Measurements from ENCODE around the gene ACBD5.
"Not testable (repeated sequence)": the region's sequence is repeated elsewhere in the genome, so short reads cannot be mapped to it uniquely, and the experiment has no call there.

The ACBD5 gene

GRCh38 chr10:27157150-27157549 is 83.4 kb downstream of the ACBD5 start:
- no peak overlapping the region for H3K4me3 ChIP-seq (ENCODE audit: low read depth, low read length)
- no peak for DNase-seq (ENCODE audit: low read depth)

GRCh38 chr10:27156566-27156965 is 84.0 kb downstream of the ACBD5 start:
- peak overlapping the region; percentile 82 for H3K4me3 ChIP-seq (ENCODE audit: low read depth, low read length)
- DNase-seq (ENCODE audit: low read depth): not testable (repeated sequence)

- peak within 1 kb of the TSS; percentile 82 for H3K4me3 ChIP-seq (ENCODE audit: low read depth, low read length)
- peak; percentile 88 for DNase-seq (ENCODE audit: low read depth)
These were observed 85.4 kb downstream of the ACBD5 start, which contains the start of gene MASTL for GRCh38 chr10:27155066-27155754. MASTL (plus strand) TSS chr10:27155352; CDS start chr10:27155427, 75 bp downstream.

- no peak for DNase-seq (ENCODE audit: low read depth)
- H3K4me3 ChIP-seq (ENCODE audit: low read depth, low read length): peak overlapping the region; percentile 82
These were observed 86.8 kb downstream of the ACBD5 start for GRCh38 chr10:27153845-27154193.

GRCh38 chr10:27153329-27153728 is 87.3 kb downstream of the ACBD5 start:
- peak overlapping the region; percentile 82 for H3K4me3 ChIP-seq (ENCODE audit: low read depth, low read length)
- no peak for DNase-seq (ENCODE audit: low read depth)

- H3K4me3 ChIP-seq (ENCODE audit: low read depth, low read length): peak overlapping the region; percentile 82
- DNase-seq (ENCODE audit: low read depth): no peak
These were observed 87.9 kb downstream of the ACBD5 start for GRCh38 chr10:27152687-27153086.

GRCh38 chr10:27150261-27150660 is 90.3 kb downstream of the ACBD5 start:
- no peak for DNase-seq (ENCODE audit: low read depth)
- no peak overlapping the region for H3K4me3 ChIP-seq (ENCODE audit: low read depth, low read length)

- DNase-seq (ENCODE audit: low read depth): no peak
- no peak overlapping the region for H3K4me3 ChIP-seq (ENCODE audit: low read depth, low read length)
These were observed 92.9 kb downstream of the ACBD5 start for GRCh38 chr10:27147701-27148100.

GRCh38 chr10:27145937-27146336 is 94.7 kb downstream of the ACBD5 start:
- no peak overlapping the region for H3K4me3 ChIP-seq (ENCODE audit: low read depth, low read length)
- no peak for DNase-seq (ENCODE audit: low read depth)

All from skeletal muscle cell (primary cell).